ENCODE results near the gene ZNF33A.
"Not testable (repeated sequence)": the region's sequence is repeated elsewhere in the genome, so short reads cannot be mapped to it uniquely, and the experiment has no call there.

Gene ZNF33A

GRCh38 chr10:38016354-38016753, 5.9 kb downstream of the ZNF33A start:
- Histone ChIP-seq H3K9me3 (no peaks in the 10 kb centered on the region), H3K36me3 (replicated peaks) (peaks cover 36% of the 10 kb centered on the region), H3K4me1 (peaks cover 5% of the 10 kb centered on the region; the same call in 1 of the 2 replicates), H3K4me3 (no peak overlapping the region), H3K27me3 (ENCODE audit: low read depth) (no peaks in the 10 kb centered on the region)
- in situ Hi-C loops (cut with MboI; ENCODE audit: low sequenced_read_pairs), result no loop called here
- DNase-seq (ENCODE audit: low spot score in 2 of 2), result no peak

- H3K36me3 ChIP-seq (replicated peaks), result peaks cover 35% of the 10 kb centered on the region
- H3K27me3 ChIP-seq (ENCODE audit: low read depth); in situ Hi-C loops (cut with MboI; ENCODE audit: low sequenced_read_pairs); H3K4me3 ChIP-seq; H3K4me1 ChIP-seq; H3K9me3 ChIP-seq; DNase-seq (ENCODE audit: low spot score in 2 of 2): not testable (repeated sequence)
These were observed 8.6 kb downstream of the ZNF33A start for GRCh38 chr10:38019124-38019523.

DNA sequence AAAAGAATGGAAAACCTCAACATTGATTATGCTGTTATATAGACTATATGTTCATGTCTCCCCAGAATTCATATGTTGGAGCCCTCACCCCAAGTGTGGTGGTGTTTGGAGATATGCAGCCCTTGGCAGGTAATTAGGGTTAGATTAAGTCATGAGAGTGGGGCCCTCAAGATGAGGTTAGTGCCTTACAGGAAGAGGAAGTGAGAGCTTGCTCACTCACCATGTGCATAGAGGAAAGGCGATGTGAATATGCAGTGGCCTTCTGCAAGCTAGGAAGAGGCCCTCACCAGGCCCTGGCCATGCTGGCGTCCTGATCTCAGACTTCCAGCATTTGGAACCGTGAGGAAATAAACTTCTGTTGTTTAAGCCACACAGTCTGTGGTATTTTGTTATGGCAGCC, 14.8 kb downstream of the ZNF33A start:
- Histone ChIP-seq H3K9me3 (no peaks in the 10 kb centered on the region), H3K4me3 (no peak overlapping the region), H3K36me3 (replicated peaks) (peaks cover 13% of the 10 kb centered on the region), H3K27me3 (ENCODE audit: low read depth) (no peaks in the 10 kb centered on the region), H3K4me1 (no peaks in the 10 kb centered on the region)
- in situ Hi-C loops (cut with MboI; ENCODE audit: low sequenced_read_pairs), result no loop called here
- no peak for DNase-seq (ENCODE audit: low spot score in 2 of 2)

DNA sequence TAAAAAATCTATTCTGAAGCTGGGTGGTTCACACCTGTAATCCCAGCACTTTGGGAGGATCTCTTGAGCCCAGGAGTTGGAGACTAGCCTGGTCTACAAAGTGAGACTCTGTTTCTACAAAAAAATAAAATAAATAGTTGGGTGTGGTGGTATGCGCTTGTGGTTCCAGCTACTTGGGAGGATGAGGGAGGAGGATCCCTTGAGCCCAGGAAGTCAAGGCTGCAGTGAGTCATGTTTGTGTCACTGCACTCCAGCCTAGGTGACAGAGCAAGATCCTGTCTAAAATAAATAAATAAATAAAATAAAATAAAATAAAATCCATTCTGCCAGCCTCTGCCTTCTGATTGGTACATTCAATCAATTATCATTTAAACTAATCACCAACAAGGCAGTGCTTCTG, 17.5 kb downstream of the ZNF33A start:
- Histone ChIP-seq H3K36me3 (replicated peaks) (peaks cover 15% of the 10 kb centered on the region), H3K4me1 (no peaks in the 10 kb centered on the region), H3K9me3 (no peaks in the 10 kb centered on the region), H3K4me3 (no peak overlapping the region), H3K27me3 (ENCODE audit: low read depth) (no peaks in the 10 kb centered on the region)
- in situ Hi-C loops (cut with MboI; ENCODE audit: low sequenced_read_pairs), result no loop called here
- no peak for DNase-seq (ENCODE audit: low spot score in 2 of 2)

- Histone ChIP-seq H3K36me3 (replicated peaks) (peaks cover 14% of the 10 kb centered on the region; the same call in 1 of the 2 replicates), H3K4me1 (no peaks in the 10 kb centered on the region), H3K9me3 (no peaks in the 10 kb centered on the region), H3K27me3 (ENCODE audit: low read depth) (no peaks in the 10 kb centered on the region), H3K4me3 (no peak overlapping the region)
- in situ Hi-C loops (cut with MboI; ENCODE audit: low sequenced_read_pairs), result no loop called here
- no peak for DNase-seq (ENCODE audit: low spot score in 2 of 2)
These were observed 22.4 kb downstream of the ZNF33A start for GRCh38 chr10:38032886-38033285.

DNA sequence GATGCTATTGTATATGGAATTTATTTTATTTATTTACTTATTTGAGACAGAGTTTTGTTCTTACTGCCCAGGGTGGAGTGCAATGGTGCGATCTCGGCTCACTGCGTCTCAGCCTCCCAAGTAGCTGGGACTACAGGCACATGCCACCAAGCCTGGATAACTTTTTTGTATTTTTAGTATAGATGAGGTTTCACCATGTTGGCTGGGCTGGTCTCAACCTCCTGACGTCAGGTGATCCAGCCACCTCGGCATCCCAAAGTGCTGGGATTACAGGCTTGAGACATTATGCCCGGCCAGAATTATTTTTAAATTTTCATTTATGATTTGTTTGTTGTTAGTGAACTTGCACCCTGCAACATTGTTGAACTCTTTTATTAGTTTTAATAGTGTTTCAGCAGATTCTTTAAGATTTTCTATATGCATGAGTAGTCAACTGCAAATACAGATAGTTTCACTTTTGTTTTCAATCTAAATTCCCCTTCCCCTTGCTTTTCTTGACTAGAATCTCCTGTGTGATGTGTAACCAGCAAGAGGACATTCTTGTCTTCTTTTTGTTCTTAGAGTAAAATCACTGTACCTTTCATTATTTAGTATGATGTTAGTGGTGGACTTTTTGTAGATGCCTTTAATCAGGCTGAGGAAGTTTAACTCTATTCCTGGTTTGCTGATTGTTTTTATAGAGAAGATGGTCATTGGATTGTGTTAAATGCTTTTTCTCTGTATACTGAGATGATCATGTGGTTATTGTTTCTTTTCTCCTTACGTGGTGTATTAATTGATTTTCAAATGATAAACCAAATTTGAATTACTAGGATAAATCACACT, 27.8 kb downstream of the ZNF33A start:
- DNase-seq (ENCODE audit: low spot score in 2 of 2), result no peak
- Histone ChIP-seq H3K27me3 (ENCODE audit: low read depth) (no peaks in the 10 kb centered on the region), H3K4me3 (no peak overlapping the region), H3K9me3 (no peaks in the 10 kb centered on the region), H3K36me3 (replicated peaks) (0 out of 2 replicates have a peak, but pooled peaks cover 4% of the 10 kb centered on the region), H3K4me1 (no peaks in the 10 kb centered on the region)
- in situ Hi-C loops (cut with MboI; ENCODE audit: low sequenced_read_pairs), result no loop called here

DNA sequence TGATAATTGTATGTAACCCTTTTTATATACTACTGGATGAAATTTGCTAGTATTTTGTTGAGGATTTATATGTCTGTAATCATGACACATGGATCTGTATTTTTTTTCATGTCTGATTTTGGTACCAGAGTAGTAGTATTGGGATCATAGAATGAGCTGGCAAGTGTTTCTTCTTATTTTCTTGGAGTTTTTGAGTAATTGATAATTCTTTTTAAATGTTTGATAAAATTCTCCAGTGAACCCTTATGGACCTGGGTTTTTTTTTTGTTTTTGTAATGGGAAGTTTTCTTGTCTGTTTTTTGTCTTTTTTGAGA, 28.4 kb downstream of the ZNF33A start:
- no peaks in the 10 kb centered on the region for H3K4me1 ChIP-seq
- H3K27me3 ChIP-seq (ENCODE audit: low read depth), result no peaks in the 10 kb centered on the region
- no peak overlapping the region for H3K4me3 ChIP-seq
- H3K9me3 ChIP-seq, result no peaks in the 10 kb centered on the region
- no peak for DNase-seq (ENCODE audit: low spot score in 2 of 2)
- in situ Hi-C loops (cut with MboI; ENCODE audit: low sequenced_read_pairs), result no loop called here
- H3K36me3 ChIP-seq (replicated peaks), result 0 out of 2 replicates have a peak, but pooled peaks cover 4% of the 10 kb centered on the region

GRCh38 chr10:38043516-38043915, 33.0 kb downstream of the ZNF33A start:
- in situ Hi-C loops (cut with MboI; ENCODE audit: low sequenced_read_pairs), result no loop called here
- H3K36me3 ChIP-seq (replicated peaks), result no peaks in the 10 kb centered on the region

DNA sequence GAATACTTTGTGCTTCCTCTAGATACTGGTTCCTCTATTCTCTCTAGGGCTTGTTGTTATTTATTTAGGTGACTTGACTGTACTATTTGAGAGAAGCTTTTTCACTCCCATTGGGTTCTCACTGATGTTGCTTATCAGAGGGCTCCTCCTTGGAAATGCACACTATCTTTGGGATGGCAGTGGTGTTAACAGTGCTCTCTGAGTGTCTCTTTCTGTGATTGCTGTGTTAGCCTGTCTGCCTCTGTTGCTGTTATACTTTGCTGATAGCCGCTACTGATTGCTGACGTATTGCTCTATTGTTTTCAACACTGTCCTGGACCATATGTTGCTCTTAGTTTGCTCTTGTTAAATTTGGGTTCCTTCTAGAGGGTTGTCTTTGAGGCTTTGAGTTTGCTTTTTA, 34.7 kb downstream of the ZNF33A start:
- H3K4me3 ChIP-seq, result no peak overlapping the region
- in situ Hi-C loops (cut with MboI; ENCODE audit: low sequenced_read_pairs), result no loop called here
- no peaks in the 10 kb centered on the region for H3K4me1 ChIP-seq
- no peaks in the 10 kb centered on the region for H3K9me3 ChIP-seq
- DNase-seq (ENCODE audit: low spot score in 2 of 2), result no peak
- no peaks in the 10 kb centered on the region for H3K27me3 ChIP-seq (ENCODE audit: low read depth)
- no peaks in the 10 kb centered on the region for H3K36me3 ChIP-seq (replicated peaks)

More at GRCh38 chr10:38043516-38043915, 33.0 kb downstream of the ZNF33A start:
- Histone ChIP-seq H3K27me3 (ENCODE audit: low read depth) (no peaks in the 10 kb centered on the region), H3K4me1 (no peaks in the 10 kb centered on the region), H3K4me3 (no peak overlapping the region), H3K9me3 (no peaks in the 10 kb centered on the region)
- DNase-seq (ENCODE audit: low spot score in 2 of 2), result no peak

DNA sequence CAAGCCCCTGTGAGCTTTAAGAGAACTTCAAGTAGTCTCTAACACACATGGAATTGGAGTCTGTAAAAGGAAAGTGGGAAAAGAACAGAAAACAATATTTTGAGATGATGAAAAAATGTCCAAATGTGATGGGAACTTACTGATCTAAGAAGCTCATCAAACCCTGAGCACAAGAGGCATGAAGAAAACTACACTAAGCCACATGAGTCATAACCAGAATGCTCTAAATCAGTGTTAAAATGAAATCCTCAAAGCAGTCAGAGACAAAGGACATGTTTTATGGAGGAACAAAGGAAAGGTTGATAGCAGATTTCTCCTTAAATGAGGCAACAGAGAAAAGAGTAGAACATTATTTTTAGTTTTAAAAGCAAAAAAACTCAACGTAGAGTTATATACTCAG, 37.2 kb downstream of the ZNF33A start:
- H3K4me1 ChIP-seq, result no peaks in the 10 kb centered on the region
- no peak for DNase-seq (ENCODE audit: low spot score in 2 of 2)
- no peaks in the 10 kb centered on the region for H3K27me3 ChIP-seq (ENCODE audit: low read depth)
- H3K4me3 ChIP-seq, result no peak overlapping the region
- no peaks in the 10 kb centered on the region; the same call in 1 of the 2 replicates for H3K36me3 ChIP-seq (replicated peaks)
- in situ Hi-C loops (cut with MboI; ENCODE audit: low sequenced_read_pairs), result no loop called here
- H3K9me3 ChIP-seq, result no peaks in the 10 kb centered on the region

DNA sequence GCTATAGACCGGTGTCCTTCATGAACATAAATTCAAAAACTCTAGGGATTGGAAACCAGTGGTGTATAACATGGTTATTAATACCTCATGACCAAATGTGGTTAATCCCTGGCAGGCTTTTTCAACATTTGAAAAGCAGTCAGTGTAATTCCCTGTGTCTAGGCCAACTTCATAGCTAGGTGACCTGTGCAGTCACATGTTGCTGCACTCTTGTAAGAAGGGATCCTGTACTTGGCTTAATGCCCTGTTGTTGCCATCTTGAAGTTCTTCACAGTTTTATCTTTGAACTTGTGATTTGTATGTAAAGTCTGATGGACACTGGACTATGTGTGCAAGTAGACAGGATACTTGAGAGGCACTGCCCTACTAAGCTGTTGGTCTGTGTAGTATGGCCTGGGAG, 39.7 kb downstream of the ZNF33A start:
- peaks cover 5% of the 10 kb centered on the region; the same call in 1 of the 2 replicates for H3K9me3 ChIP-seq
- in situ Hi-C loops (cut with MboI; ENCODE audit: low sequenced_read_pairs), result no loop called here

GRCh38 chr10:38054361-38054797, 43.9 kb downstream of the ZNF33A start:
- Histone ChIP-seq H3K9me3 (peaks cover 14% of the 10 kb centered on the region; the same call in 1 of the 2 replicates), H3K4me3 (no peak overlapping the region), H3K36me3 (replicated peaks) (peaks cover 25% of the 10 kb centered on the region), H3K27me3 (ENCODE audit: low read depth) (no peaks in the 10 kb centered on the region), H3K4me1 (no peaks in the 10 kb centered on the region)
- in situ Hi-C loops (cut with MboI; ENCODE audit: low sequenced_read_pairs), result no loop called here
- no peak for DNase-seq (ENCODE audit: low spot score in 2 of 2)

More for the DNA sequence above, 39.7 kb downstream of the ZNF33A start:
- no peak for DNase-seq (ENCODE audit: low spot score in 2 of 2)
- H3K27me3 ChIP-seq (ENCODE audit: low read depth), result no peaks in the 10 kb centered on the region
- H3K36me3 ChIP-seq (replicated peaks), result peaks cover 9% of the 10 kb centered on the region
- H3K4me3 ChIP-seq, result no peak overlapping the region
- H3K4me1 ChIP-seq, result no peaks in the 10 kb centered on the region

- H3K4me1 ChIP-seq; DNase-seq (ENCODE audit: low spot score in 2 of 2); in situ Hi-C loops (cut with MboI; ENCODE audit: low sequenced_read_pairs); H3K27me3 ChIP-seq (ENCODE audit: low read depth); H3K4me3 ChIP-seq: not testable (repeated sequence)
- peaks cover 25% of the 10 kb centered on the region for H3K36me3 ChIP-seq (replicated peaks)
- H3K9me3 ChIP-seq, result peaks cover 14% of the 10 kb centered on the region; the same call in 1 of the 2 replicates
These were observed 44.9 kb downstream of the ZNF33A start for GRCh38 chr10:38055274-38055894.

- H3K36me3 ChIP-seq (replicated peaks); H3K4me1 ChIP-seq; DNase-seq (ENCODE audit: low spot score in 2 of 2); in situ Hi-C loops (cut with MboI; ENCODE audit: low sequenced_read_pairs); H3K4me3 ChIP-seq; H3K9me3 ChIP-seq; H3K27me3 ChIP-seq (ENCODE audit: low read depth): not testable (repeated sequence)
These were observed 59.2 kb downstream of the ZNF33A start for GRCh38 chr10:38069663-38070062.
